PC-9 (cell line): ENCODE measurements around the gene ADARB2. TPM values are rescaled to one million over a fixed set of nuclear protein-coding genes. Genes with fewer than 3 reads are reported as not detected.

ENCODE experiments used
- BruUV-seq: library from RNA; stranded (reverse); fragments of 400-500 nt; replicated peaks from 2 replicates; lab custom pipeline; 2021; lab: Mats Ljungman, UMichigan
- CTCF ChIA-PET: fragments of 300-600 bp; sonication (Branson Sonifier 250); formaldehyde crosslinking; loops from one replicate; lab custom pipeline; 2022; ENCODE audit warnings: antibody characterized with exemption; lab: Charles Lee
- POLR2A ChIA-PET: fragments of 300-600 bp; sonication (Branson Sonifier 250); formaldehyde crosslinking; loops from one replicate; lab custom pipeline; 2022; ENCODE audit warnings: antibody characterized with exemption; ENCODE audit not compliant: unreplicated experiment; lab: Charles Lee
- DNase-seq, 2 experiments: peaks; one replicate each; pipeline versions ENCODE4 v3.0.0 to v3.0.0-alpha.2; 2015 to 2022; ENCODE audit warnings: mixed read lengths in 1 of 2
- H2AFZ ChIP-seq: fragments of 200-600 bp; sonication (generic); 2 replicates; pipeline ENCODE4 v1.8.1; 2017; ENCODE audit warnings: antibody characterized with exemption
- H3F3A ChIP-seq: fragments of 200-600 bp; sonication (generic); 2 replicates; pipeline ENCODE4 v1.8.1; 2017; ENCODE audit warnings: antibody characterized with exemption, mild to moderate bottlenecking, low read depth; ENCODE audit not compliant: insufficient read depth
- H3K27ac ChIP-seq: fragments of 200-600 bp; sonication (generic); 2 replicates; pipeline ENCODE4 v1.6.1; 2016; ENCODE audit warnings: mixed run types
- H3K27me3 ChIP-seq: fragments of 200-600 bp; sonication (generic); 2 replicates; pipeline ENCODE4 v1.6.1; 2016; ENCODE audit warnings: low read depth, mixed run types; ENCODE audit not compliant: insufficient read depth
- H3K36me3 ChIP-seq: fragments of 200-600 bp; sonication (generic); 2 replicates; pipeline ENCODE4 v1.6.1; 2016; ENCODE audit warnings: low read depth, mixed run types
- H3K4me1 ChIP-seq: fragments of 200-600 bp; sonication (generic); replicated peaks from 2 replicates; pipeline ENCODE4 v1.6.1; 2016; ENCODE audit warnings: mixed run types; ENCODE audit not compliant: insufficient read depth
- H3K4me2 ChIP-seq: fragments of 200-600 bp; sonication (generic); 2 replicates; pipeline ENCODE4 v1.6.1; 2017; ENCODE audit warnings: mixed run types
- H3K4me3 ChIP-seq: fragments of 200-600 bp; sonication (generic); 2 replicates; pipeline ENCODE4 v1.6.1; 2016; ENCODE audit warnings: mixed run types
- H3K79me2 ChIP-seq: fragments of 200-600 bp; sonication (generic); 2 replicates; pipeline ENCODE4 v1.6.1; 2017; ENCODE audit warnings: low read depth, mixed run types
- H3K9me2 ChIP-seq: fragments of 200-600 bp; sonication (generic); 2 replicates; pipeline ENCODE4 v1.8.1; 2017; ENCODE audit warnings: mild to moderate bottlenecking; ENCODE audit not compliant: insufficient read depth
- H3K9me3 ChIP-seq: fragments of 200-600 bp; sonication (generic); 2 replicates; pipeline ENCODE4 v1.8.1; 2016; ENCODE audit warnings: low read depth; ENCODE audit not compliant: insufficient read depth
- H4K20me1 ChIP-seq: fragments of 200-600 bp; sonication (generic); 2 replicates; pipeline ENCODE4 v1.8.1; 2017; ENCODE audit not compliant: insufficient read depth
- CTCF ChIP-seq: fragments of 200-600 bp; sonication (generic); conservative IDR thresholded peaks from 2 replicates; pipeline ENCODE4 v1.6.1; 2017; ENCODE audit warnings: mixed run types, antibody characterized with exemption, mild to moderate bottlenecking, moderate library complexity
- EZH2 ChIP-seq: fragments of 200-600 bp; sonication (generic); IDR thresholded peaks from 2 replicates; pipeline ENCODE4 v1.8.0; 2017; ENCODE audit warnings: antibody characterized with exemption, low read depth
- intact Hi-C: fragments of 100-400 bp; cut with micrococcal nuclease; formaldehyde crosslinking; loops from one replicate; pipeline ENCODE4 v1.10.0; 2022; ENCODE audit not compliant: unreplicated experiment
- total RNA-seq: library from RNA; stranded (reverse); gene quantifications from 2 replicates; pipeline ENCODE4 v1.2.3, GENCODE V29; 2021

The ADARB2 gene
- total RNA-seq, 1 experiment from 2014 or later = not detected

DNA sequence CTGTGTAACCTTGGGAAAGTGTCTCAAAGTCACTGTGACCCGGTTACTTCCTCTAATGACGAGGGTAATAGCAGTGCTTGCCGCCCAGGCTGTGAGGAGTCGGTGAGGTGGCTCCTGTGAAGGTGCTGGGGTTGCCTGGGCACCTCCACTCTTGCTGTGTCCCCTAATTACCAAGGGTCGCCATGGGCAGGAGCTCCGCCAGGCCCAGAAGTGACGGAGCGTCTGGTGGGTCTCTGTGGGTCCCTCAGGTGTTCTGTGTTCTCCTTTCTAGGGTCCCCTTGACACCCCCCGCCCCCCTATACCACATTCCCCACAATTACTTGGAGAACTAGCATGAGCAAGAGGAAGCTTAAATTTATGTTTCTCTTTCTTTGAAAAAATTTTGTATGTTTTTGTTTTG is 519.7 kb downstream of the ADARB2 start:
- no TSS peak for BruUV-seq
- Histone ChIP-seq H3K4me1 (no peaks in the 10 kb centered on the region), H2AFZ (no peak overlapping the region), H4K20me1 (no peaks in the 10 kb centered on the region), H3K9me3 (no peaks in the 10 kb centered on the region), H3K9me2 (no peaks in the 10 kb centered on the region), H3K79me2 (no peaks in the 10 kb centered on the region), H3K27ac (no peak overlapping the region), H3K4me2 (no peak overlapping the region), H3K4me3 (no peak overlapping the region), H3K36me3 (no peaks in the 10 kb centered on the region), H3F3A (no peaks in the 10 kb centered on the region), H3K27me3 (peaks cover 39% of the 10 kb centered on the region)
- ChIA-PET CTCF (no interaction called here), POLR2A (no interaction called here)
- TF ChIP-seq CTCF (no peak), EZH2 (no peak)
- intact Hi-C loops = no loop called here
- no peak for DNase-seq

DNA sequence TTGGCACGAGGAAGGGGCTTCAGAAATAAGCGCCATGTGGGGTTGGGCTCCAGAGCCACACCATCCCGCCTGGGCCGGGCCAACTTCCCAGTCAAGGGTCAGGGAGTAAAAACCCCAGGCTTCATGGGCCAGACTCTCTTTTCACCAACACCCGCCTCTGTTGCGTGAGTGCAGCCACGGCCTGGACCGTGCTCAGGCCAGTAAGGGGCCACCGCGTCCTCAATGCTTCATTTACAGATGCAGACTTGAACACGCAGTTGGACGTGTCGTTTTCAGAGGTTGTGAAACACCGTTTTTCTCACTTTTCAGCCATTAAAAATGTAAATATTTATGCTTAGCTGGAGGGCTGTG is 520.1 kb downstream of the ADARB2 start:
- no peaks in the 10 kb centered on the region for H3K79me2 ChIP-seq
- CTCF ChIA-PET = no interaction called here
- no peak overlapping the region for H3K4me2 ChIP-seq
- no peak overlapping the region for H2AFZ ChIP-seq
- POLR2A ChIA-PET = no interaction called here
- H4K20me1 ChIP-seq = no peaks in the 10 kb centered on the region
- H3K4me3 ChIP-seq = no peak overlapping the region
- DNase-seq = no peak
- H3K36me3 ChIP-seq = no peaks in the 10 kb centered on the region
- H3K27me3 ChIP-seq = peaks cover 43% of the 10 kb centered on the region
- no peak for TF ChIP-seq CTCF
- H3F3A ChIP-seq = no peaks in the 10 kb centered on the region
- no peaks in the 10 kb centered on the region for H3K9me3 ChIP-seq
- BruUV-seq = no TSS peak
- no peaks in the 10 kb centered on the region for H3K4me1 ChIP-seq
- intact Hi-C loops = no loop called here
- no peak overlapping the region for H3K27ac ChIP-seq
- H3K9me2 ChIP-seq = no peaks in the 10 kb centered on the region

DNA sequence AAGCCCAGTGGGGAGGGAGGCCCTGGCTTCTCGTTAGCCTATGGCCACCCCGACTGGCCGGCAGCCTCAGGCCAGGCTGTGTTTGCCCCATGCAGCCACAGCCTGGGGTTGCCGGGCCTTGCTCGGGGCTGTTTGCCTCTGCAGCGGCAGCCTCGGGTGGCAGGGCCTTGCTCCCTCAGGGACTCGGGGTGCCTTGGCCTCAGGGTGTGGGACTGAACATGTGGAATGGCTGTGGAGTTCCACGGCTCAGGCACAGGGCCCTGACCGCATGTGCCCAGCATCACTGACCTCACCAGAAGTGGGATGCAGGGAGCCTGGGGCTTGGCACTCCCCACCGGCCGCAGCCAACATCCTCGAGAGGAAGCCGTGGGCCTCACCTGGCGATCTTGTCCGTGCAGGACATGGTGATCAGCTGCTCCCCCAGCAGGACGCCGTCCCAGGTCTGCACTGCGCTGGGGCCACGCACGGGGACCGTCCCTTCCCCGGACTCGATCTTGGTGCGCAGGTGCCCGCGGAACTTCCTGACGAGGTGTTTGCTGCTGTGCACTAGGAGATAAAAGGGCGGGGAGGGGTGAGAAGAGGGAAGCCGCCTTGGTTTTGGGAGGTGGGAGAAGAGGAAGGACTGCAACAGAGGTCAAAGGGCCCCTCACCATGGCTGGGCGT is 520.6 kb downstream of the ADARB2 start:
- Histone ChIP-seq H2AFZ (no peak overlapping the region), H3K4me1 (no peaks in the 10 kb centered on the region), H3K27ac (no peak overlapping the region), H3K4me3 (no peak overlapping the region), H3F3A (no peaks in the 10 kb centered on the region), H3K9me2 (no peaks in the 10 kb centered on the region), H3K4me2 (no peak overlapping the region), H3K36me3 (no peaks in the 10 kb centered on the region), H3K27me3 (peaks cover 48% of the 10 kb centered on the region), H3K9me3 (no peaks in the 10 kb centered on the region), H3K79me2 (no peaks in the 10 kb centered on the region), H4K20me1 (no peaks in the 10 kb centered on the region)
- POLR2A ChIA-PET = no interaction called here
- DNase-seq = no peak
- intact Hi-C loops = no loop called here
- BruUV-seq = no TSS peak
- CTCF ChIA-PET = no interaction called here
- TF ChIP-seq CTCF = no peak
- no peak for TF ChIP-seq EZH2
